ENCODE data around the gene MSRB1.
"Not testable (repeated sequence)": the region's sequence is repeated elsewhere in the genome, so short reads cannot be mapped to it uniquely, and the experiment has no call there.

MSRB1 gene

DNA sequence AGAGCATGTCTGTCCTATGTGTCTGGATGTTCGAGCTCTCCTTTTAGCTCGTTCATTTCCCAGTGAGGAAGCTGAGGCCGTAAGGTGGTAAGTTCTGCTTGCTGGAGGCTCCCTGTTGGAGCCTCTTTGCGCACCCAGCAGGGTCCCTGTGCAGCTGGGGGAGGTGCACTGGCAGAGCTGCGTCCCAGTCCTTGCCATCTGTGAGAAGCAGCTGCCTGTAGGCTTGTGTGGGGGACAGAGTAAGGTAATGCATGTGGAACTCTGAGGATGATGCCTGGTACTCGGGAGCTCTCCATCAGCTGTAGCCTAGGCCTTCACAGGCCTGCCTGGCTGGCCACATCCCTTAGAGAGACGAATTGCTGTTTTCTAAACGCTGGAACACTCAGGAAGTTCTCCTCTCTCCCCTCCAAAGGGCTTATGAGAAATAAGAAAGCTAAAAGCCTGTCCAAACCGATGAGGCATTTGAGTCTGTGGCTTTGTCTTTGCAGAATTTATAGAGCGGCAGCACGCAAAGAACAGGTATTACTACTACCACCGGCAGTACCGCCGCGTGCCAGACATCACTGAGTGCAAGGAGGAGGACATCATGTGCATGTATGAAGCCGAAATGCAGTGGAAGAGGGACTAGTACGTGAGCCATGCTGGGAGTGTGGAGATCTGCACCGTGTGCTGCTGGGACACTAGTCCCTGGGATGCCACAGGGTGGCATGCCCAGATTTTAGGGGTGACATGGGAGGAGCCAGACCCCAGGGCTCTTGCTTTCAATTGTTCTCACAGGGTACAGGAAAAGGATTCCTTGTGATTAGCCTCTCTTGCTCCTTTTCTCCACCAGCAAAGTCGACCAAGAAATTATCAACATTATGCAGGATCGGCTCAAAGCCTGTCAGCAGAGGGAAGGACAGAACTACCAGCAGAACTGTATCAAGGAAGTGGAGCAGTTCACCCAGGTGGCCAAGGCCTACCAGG lies 17.9 kb upstream of the MSRB1 start:
- DNase-seq: peak; percentile 76

DNA sequence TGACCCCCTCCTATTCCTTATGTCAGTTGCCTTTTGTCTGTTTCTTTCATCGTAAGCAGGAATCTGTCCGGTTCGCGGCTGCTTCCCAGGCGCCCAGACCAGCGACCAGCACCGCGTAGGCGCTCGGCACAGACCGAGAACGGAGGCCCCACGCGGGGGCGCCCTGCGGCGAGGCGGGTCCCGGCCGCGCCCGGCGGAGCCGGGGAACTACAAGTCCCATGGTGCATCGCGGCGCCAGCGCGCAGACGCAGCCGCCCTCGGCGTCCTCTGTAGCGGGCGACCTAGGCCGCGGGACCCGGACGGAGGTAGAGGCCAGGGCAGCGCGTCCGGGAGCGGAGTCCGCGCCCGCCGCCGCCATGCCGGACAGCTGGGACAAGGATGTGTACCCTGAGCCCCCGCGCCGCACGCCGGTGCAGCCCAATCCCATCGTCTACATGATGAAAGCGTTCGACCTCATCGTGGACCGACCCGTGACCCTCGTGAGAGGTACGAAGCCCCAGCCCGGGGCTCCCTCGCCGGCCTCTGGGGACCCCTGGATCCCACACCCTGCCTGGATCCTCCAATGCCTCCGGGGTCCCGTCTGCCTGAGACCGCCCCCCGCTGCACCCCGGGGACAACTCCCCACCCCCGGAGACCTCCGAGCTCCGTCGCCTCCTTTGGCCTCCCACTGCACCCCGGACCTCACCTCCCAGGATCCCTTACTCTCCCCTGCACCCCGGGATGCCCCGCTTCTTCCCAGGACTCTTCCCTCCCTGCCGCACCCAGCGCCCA lies 16.5 kb upstream of the MSRB1 start, which contains the start of gene NDUFB10:
TSS of gene NDUFB10 (plus strand) at position 270 of the 771 bp plus-strand sequence. CDS start at position 357, 87 bp downstream.
- peak; percentile 85 for DNase-seq

DNA sequence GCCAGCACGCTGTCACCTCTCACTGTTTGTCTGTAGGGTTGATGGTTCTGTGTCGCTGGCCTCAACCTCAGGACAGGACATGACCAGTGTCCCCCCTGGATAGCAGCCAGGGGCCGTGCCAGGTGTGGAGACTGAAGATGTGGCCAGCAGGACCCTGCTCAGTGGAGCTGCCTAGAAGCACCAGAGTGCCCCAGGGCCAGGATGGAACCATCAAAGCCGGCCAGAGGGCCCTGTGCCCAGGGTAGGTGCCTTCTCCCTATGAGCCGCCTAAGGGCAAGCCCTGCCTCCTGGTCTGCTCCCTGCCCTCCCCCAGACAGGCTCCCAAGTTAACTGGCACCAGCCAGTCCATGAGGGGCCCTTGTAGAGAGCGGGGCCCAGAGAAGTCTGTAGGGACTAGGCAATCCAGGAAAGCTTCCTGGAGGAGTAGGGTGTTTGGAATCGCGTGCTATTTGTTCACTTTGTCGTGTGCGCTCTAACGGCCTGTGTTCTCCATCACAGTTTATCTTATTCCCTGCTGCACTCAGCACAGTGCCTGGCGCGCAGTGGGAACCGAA lies 15.8 kb upstream of the MSRB1 start:
- DNase-seq: no peak

DNA sequence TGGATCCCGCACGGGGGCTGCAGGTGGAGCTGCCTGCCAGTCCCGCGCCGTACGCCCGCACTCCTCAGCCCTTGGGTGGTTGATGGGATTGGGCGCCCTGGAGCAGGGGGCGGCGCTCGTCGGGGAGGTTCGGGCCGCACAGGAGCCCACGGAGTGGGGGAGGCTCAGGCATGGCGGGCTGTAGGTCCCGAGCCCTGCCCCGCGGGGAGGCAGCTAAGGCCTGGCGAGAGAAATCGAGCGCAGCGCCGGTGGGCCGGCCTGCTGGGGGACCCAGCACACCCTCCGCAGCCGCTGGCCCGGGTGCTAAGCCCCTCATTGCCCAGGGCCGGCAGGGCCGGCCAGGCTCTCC lies 15.1 kb upstream of the MSRB1 start:
- DNase-seq: not testable (repeated sequence)

DNA sequence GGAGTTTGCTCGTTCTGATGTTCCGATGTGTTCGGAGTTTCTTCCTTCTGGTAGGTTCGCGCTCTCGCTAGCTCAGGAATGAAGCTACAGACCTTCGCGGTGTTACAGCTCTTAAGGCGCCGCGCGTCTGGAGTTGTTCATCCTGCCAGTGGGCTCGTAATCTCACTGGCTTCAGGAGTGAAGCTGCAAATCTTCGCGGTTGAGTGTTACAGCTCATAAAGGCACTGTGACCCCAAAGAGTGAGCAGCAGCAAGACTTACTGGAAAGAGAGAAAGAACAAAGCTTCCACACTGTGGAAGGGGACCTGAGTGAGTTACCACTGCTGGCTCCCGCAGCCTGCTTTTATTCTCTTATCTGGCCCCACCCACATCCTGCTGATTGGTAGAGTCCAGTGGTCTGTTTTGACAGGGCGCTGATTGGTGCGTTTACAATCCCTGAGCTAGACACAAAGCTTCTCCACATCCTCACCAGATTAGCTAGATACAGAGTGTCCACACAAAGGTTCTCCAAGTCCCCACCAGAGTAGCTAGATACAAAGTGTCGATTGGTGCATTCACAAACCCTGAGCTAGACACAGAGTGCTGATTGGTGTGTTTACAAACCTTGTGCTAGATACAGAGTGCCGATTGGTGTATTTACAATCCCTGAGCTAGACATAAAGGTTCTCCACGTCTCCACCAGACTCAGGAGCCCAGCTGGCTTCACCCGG lies 14.6 kb upstream of the MSRB1 start:
- not testable (repeated sequence) for DNase-seq

DNA sequence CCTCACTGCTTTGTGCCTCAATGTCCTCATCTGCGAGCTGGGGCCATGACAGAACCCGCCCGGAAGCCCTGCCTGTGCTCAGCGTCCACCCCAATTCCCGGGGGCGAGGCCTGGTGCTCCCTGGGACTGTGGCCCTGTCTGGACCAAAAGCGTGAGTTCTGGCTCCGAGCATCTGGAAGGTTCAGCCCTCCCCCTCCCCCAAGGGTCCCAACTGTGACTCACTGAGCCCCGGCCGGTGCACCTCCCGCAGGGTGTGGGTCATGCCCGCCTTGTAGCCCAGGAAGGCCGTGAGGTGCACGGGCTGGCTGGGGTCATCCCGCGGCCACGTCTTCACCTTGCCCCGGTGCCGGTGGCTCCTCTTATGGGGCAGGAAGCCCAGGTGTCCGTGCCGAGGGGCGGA lies 10.7 kb upstream of the MSRB1 start:
- no peak for DNase-seq

DNA sequence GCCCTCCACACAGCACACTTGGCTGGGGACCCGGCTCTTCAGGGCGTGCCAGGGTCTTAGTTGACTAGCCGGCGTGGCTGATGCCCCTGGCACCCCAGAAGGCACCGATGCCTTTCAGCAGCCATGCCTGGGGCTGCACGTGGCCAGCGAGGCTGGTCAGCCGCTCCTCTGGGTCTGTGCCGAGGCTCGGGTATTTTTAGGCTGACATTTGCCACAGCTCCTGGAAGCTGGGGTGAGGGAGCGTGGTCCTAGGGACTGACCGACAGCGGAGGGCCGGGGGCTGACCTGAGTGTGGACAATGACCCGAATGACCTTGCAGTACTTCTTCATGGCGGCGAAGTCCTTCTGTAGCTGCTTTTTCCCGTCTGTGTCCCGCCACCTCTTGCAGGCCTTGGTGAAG lies 7.6 kb upstream of the MSRB1 start:
- DNase-seq: no peak

DNA sequence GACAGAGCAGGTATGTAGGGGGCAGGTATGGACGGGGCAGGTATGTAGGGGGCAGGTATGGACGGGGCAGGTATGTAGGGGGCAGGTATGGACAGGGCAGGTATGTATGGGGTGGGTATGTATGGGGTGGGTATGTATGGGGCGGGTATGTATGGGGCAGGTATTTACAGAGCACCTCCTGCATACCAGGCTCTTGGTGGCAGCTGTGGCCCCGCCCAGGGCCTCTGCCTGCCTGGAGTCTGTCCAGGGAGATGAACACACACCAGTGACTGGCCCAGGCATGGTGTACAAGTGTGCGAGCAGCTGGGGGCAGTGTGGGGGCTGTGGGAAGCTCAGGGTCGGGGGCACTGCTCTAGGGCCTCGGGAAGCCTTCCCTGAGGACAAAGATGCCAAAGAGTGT lies 7.0 kb upstream of the MSRB1 start:
- DNase-seq: no peak

DNA sequence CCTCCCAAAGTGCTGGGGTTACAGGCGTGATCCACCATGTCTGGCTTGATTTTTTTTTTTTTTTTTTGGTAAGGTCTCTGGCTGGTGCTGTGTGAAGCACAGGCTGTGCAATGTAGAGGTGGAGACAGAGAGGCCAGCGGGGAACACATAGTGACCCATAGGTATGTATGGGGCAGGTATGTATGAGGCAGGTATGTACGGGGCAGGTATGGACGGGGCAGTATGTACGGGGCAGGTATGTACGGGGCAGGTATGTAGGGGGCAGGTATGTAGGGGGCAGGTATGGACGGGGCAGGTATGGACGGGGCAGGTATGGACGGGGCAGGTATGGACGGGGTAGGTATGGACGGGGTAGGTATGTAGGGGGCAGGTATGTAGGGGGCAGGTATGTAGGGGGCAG lies 6.5 kb upstream of the MSRB1 start:
- no peak for DNase-seq

DNA sequence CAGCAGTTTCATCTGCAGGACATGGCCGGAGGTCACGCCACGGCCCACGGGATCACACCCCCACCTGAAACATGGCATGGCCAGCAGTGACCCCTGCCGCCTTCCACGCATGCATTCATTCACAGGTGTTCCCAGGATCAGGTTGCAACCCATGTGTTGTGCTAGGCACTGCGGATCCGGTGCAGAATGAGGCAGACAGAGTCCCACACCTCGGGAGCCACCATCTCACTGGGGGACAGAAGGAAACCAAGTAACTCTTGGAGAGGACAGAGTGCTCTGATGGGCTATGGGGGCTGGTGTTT lies 4.3 kb upstream of the MSRB1 start:
- no peak for DNase-seq

DNA sequence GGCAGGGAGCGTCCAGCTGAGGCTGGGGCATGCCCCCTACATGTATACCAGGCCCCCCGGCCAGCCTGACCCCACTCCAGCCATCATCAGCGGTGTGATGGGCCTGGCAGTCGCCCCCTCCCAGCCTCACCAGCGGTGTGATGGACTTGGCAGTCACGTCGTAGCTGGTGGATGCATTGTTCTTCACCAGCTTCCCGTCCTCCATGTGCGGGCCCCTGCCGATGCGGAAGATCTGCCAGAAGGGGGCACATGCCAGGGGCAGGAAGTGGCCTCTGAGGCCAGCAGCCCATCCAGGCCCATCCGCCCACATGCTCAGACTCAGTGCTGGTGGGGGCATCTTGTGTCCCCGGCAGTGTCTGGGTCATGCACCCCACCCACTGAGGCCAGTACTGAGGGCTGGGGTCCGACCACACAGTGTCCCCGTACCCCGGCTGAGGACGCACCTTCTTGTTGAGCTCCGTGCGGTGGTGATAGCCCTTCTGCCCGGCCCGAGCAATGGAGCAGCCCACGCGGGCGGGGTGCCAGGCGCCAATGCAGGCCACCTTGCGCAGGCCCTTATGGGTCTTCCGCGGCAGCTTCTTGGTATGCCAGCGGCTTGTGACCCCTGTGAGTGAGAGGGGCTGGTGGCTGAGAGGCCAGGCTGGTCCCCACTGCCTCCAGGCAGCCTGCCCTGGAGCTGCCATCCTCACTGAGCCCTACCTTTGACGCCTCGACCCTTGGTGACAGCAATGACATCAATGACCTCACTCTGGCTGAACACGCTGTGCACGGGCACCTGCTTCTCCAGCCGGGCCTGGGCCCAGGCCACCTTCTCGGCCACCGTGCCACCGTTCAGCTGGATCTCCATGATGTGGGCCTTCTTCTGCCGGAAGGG lies 3.7 kb upstream of the MSRB1 start:
- DNase-seq: no peak

DNA sequence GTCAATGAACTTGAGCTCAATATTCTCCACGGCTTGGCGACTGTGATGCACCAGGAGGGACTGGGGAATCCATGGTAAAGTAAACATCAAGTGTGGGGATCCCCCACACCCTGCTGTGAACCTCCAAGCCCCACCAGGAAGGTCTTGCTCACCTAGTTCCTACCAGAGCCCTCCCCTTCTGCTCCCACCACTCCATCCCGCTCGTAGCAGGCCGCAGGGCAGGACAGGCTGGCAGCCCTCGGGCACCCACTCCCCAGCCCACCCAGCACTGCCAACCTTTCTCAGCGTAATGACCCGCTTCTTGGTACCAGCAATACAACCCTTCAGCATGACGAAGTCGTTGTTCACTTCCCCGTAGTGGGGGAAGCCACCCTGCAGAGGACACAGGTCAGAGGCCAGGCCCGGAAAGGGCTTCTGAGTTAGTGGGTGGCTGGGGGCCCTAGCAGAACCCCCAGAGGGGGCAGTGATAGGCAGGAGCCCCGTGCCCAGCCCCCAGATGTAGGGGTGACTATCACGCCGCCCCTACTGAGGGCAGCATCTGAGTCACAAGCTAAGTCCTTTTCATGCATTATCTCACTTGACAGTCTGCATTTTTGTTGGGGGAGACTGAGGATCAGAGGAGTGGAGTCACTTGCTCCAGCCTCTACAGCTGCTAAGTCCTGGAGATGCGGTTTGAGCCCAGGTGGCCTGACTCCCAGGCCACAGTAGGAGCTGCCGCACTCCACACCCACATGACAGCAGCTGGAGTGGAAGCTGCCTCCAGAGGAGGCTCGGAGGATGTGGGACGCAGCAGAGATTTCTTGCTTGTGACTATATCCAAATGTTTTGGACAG lies 2.8 kb upstream of the MSRB1 start:
- no peak for DNase-seq

DNA sequence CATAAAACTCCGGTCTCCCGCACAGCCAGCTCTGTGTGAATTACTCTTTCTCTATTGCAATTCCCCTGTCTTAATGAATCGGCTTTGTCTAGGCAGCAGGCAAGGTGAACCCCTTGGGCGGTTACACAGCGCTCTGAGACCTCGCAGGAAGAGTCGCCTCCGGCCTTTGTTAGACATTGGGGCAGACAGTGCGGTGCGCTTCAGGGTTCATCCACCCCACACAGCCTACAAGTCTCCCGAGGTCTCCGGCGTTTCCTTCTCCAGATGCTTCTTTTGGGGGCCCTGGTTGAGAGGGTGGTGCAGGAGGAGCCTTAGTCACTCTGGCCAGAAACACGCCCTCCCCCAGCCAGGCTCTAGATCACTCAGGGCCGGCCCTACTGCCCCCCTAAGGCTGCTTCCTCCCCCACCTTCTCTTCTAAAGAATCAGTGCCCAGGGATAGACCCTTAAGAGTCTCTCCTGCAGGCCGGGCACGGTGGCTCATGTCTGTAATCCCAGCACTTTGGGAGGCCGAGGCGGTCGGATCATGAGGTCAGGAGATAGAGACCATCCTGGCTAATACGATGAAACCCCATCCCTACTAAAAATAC lies 1.7 kb upstream of the MSRB1 start:
- DNase-seq: no peak

DNA sequence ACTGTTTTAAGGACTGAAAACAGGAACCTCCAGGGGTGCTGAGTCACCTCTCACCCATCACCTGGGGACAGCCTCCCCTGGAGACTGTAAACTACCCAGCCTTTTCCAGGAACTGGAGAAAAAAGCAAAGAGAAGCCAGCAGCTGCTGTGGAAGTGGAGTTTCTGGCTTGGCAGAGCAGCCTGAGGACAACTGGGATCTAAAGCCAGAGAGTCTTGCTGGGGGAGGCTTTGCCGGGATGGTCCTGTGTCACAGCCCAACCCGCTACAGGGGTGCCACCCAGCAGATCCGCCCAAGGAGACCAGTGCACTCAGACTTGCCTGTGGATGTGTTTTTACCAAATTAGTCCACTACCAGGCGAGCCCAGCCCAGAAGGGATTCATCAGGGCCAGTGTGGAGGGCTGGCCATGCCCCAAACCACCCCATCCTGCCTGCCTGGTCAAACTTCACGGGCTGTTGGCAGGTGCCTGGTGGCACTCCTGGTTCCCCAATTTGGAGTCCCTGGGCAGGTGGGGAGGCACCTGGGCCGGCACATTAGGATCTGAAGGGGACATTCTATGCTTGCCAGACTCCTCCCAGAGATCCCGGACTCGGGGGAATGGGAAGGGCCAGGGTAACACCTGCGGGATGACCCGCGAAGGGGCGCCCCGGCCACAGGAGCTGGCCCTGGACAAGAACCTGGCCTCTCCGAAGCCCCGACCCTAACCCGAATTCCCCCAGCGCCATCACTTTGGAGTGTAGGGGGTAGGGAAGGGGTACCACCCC lies 771 bp downstream of the MSRB1 start:
- DNase-seq: no peak

DNA sequence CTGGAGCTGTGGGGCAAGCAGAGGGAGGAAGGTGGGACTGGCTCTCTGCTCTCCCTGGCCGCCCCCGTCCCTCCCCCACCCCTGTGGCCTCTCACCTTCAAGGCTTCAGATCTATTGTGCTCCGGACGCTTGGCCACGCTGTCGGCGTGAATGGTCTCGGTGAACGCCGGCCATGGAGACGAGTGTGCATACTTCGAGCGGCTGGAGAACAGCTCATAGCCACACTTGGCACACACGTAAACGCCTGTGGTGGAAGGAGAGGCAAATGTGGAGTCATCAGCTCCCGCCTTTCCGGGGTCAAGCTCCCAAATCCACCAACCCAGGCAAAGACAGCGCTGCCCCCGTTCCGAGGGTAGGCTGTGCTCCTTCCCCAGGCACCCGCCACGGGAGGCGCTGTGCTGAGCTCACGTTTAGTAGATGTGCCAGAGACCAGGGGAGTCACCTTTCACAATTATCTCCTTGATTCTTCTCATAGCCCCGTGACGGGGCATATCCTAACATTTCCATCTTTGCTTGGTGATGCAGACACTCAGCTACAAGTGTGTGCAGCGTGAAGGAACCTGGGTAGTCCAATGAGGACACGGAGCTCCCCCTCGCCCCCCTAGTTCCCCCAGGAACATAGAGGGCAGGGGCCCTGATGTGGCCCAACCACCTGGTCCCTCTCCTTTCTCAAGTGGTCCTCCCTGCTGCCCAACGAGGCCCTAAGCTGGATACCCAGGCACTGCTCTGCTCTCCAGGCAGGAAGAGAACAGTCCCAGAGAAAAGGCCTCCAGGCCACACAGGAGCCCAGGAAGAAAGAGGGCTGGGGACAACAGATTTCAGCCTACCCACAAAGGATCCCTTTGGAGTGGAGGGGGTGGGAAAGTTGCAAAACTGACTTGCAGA lies 1.6 kb downstream of the MSRB1 start:
- no peak for DNase-seq

DNA sequence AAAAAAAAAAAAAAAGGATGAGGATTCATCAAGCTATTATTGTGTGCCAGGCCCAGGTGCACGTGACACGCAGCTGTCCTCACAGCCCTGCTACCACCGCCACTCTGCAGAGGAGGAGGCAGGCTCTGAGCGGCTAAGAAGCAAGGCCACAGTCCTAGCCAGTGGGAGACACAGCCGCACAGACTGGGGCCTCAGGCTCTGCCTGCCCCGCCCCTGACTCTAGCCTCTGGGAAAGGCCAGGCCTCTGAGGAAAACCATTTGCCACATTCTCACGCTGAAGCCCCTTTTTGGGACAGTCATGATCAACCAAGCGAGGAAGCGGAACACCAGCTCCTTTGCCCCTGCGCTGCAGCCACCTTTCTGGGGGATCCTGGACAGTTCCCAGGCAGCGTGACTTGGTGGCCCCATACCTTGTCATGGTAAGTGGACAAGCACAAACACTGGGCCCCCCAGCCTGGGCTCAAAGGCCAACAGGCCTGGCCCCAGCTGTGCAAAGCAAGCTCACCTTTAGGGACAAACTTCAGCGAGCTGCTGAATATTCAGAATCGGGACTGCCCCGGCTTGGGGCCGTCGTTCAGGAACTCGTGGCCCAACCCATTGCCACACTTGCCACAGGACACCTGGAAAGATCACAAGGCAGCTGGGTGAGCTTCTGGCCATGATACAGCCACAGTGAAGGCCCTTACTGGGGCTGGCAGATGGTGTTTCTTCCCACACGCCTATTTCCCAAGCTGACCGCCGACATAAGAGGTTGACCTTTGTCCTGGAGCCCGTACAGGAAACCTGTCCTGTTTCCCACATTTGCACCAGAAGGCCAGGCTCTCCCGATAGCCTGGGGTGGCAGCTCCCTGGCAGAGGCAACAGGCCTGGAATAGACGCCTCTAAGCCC lies 2.5 kb downstream of the MSRB1 start:
- DNase-seq: no peak

DNA sequence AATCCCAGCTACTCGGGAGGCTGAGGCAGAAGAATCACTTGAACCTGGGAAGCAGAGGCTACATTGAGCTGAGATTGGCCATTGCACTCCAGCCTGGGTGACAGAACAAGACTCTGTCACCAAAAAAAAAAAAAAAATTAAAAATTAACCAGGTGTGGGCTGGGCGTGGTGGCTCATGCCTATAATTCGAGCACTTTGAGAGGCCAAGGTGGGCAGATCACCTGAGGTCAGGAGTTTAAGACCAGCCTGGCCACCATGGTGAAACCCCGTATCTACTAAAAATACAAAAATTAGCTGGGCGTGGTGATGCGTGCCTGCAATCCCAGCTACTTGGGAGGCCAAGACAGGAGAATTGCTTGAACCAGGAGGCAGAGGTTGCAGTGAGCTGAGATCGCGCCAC lies 3.2 kb downstream of the MSRB1 start:
- DNase-seq: not testable (repeated sequence)

DNA sequence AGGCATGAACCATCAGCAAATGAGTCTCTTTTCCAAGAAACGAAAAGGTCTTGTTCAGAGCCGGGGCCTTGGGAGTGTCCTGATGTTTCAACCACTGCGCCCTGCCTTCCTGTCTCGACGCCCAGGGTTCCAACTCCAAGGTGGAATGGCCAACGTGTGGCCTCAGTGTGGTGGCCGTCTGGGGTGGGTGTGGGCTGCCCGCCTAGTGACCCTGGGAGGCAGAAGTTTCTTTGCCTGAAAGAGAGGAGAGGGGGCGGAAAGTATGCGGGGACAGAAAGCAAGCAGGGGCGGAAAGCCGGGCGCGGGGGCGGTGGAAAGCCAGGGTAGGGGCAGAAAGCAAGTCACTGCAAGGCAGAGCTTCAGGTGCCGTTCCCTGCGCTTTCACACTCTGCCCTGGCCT lies 4.1 kb downstream of the MSRB1 start:
- no peak for DNase-seq

Measured in NCI-H2171 (cell line).